GM18519 (cell line): ENCODE results near the gene CKLF.
"Not testable (repeated sequence)": the region's sequence is repeated elsewhere in the genome, so short reads cannot be mapped to it uniquely, and the experiment has no call there.

Experiments used
- ATAC-seq: cut with Tn5 transposase; IDR thresholded peaks from one replicate; pipeline ENCODE4 v1.9.1; 2021; ENCODE audit warnings: mild to moderate bottlenecking, moderate library complexity; ENCODE audit not compliant: unreplicated experiment, low FRiP score

CKLF gene

GRCh38 chr16:66592241-66592640 lies 39.9 kb downstream of the CKLF start:
- no peak for ATAC-seq

GRCh38 chr16:66592814-66593213 lies 40.4 kb downstream of the CKLF start:
- no peak for ATAC-seq

DNA sequence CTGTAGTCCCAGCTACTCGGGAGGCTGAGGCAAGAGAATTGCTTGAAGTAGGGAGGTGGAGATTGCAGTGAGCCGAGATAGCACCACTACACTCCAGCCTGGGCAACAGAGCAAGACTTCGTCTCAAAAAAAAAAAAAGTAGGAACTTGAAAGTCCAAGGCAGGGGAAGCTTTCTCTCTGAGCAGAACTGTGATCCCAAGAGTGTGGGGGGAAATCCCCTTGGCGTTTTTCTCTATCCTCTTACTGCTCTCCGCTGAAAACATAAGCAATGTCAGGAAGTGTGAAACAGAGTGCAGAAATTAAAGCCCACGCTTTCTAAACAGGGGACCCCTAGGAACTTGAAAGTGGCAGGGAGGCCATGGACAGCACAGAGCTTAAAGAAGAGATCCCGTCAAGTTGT lies 42.4 kb downstream of the CKLF start:
- no peak for ATAC-seq

DNA sequence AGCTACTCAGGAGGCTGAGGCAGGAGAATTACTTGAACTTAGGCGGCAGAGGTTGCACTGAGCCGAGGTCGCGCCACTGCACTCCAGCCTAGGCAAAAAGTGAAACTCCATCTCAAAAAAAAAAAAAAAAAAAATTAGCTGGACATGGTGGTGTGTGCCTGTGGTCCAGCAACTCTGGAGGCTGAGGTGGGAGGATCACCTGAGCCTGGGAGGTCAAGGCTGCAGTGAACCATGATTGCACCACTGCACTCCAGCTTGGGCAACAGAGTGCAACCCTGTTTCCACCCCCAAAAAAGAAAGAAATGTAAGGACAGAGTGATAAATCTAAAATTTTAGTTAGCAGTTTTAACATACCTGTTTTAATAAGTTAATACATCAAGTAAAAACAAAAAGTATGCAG lies 44.2 kb downstream of the CKLF start:
- ATAC-seq: not testable (repeated sequence)

- no peak for ATAC-seq
Measured at GRCh38 chr16:66596986-66597848, 44.8 kb downstream of the CKLF start.

DNA sequence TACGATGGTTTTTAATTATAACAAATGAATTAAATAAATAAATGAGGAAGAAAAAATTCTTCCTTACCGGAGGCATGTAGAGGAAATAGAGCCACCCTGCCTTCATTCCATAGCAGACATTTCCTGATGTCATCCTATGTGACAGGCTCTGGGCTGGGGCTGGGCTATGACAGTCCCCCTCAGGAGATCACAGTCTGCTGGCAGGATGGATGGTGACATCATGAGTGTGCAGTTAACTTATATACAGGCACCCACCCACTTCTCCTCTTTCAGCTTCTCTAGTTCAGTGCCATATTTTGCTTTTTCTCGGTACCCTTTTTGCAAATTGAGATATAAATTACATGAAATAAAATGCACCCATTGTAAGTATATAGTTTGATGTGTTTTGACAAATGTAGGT lies 45.7 kb downstream of the CKLF start:
- no peak for ATAC-seq

GRCh38 chr16:66599726-66600125 lies 47.4 kb downstream of the CKLF start:
- ATAC-seq: no peak

DNA sequence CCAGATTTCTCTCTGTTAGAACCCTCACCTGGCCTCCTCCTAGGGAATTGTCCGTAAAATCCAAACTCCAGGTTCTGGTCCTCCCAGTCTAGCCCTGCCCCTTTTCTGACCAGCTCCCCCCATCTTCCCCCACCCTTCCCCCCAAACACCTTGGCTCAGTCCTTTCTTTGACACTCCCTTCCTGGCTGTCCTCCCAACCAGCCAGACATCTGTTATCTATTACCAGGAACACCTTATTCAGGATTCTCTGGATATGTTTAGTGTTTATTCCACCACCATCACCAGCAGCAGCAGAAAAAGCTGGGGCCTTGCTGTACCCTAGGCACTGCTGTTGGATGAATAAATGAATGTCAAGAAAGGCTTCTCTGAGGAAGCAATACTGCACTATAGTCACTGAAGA lies 48.1 kb downstream of the CKLF start:
- no peak for ATAC-seq

DNA sequence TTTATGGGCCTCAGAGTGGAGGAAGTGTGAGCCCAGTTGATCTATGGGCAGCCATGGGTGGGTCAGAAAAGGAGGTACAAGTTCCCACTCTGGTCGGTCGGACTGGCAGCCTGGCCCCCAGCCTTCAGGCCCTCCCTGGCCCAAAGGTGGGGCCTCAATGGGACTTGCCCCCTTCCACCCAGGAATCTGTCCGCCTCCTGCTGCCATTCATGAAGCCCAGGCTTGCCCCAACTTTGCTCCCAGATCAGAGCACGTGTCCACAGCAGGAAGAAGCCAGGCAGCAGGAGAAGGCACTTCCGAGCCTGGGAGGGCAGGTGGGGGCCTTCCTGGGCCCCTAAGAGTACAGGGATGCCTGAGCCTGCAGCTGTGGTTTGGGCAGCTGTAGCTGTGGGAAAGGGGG lies 49.1 kb downstream of the CKLF start:
- ATAC-seq: no peak

- ATAC-seq: peak; percentile 41
Measured at GRCh38 chr16:66603537-66604375, 51.4 kb downstream of the CKLF start.

GRCh38 chr16:66604376-66605176 lies 52.2 kb downstream of the CKLF start, which contains the start of gene CMTM3:
TSS of gene CMTM3 (plus strand) at chr16:66604704. CDS start at chr16:66604806, 102 bp downstream.
- ATAC-seq: peak; percentile 43

GRCh38 chr16:66605177-66605978 lies 53.0 kb downstream of the CKLF start:
- no peak for ATAC-seq

GRCh38 chr16:66605979-66606751 lies 53.8 kb downstream of the CKLF start:
- no peak for ATAC-seq

- no peak for ATAC-seq
Measured at GRCh38 chr16:66608241-66609138, 56.1 kb downstream of the CKLF start.

GRCh38 chr16:66609139-66609510 lies 56.7 kb downstream of the CKLF start:
- ATAC-seq: no peak

DNA sequence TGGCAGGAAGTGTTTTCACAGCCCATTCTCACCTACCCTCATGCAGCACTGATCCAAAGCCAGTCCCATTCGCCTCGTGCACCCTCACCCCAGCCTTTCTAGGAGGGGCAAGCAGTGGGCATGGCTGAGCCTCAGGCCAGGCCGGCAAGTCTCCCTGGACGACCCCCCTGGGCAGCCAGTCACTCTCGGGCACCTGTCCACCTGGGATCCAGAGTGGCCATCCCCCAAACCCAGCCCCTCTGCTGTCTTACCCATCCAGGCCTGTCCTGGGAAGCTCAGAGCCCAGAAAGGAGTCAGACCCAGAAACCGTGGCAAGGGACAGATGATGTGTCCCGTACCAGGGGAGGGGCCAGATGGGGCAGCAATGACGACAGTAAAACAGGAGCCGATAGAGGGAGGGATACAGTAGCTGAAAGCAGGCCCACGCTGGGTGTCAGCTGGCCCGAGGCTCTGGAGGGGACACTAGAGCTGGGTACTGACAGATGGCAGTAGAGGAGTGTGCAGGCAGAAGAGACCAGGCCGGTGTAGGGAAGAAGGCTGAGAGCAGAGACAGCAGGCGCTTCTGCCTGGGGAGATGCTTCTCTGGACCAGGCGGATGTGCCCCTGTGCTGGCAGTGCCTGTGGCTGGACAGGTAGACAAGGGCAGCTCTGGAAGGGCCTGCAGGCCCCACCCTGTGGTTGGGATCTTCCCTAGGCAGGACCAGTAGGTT lies 57.9 kb downstream of the CKLF start:
- no peak for ATAC-seq

DNA sequence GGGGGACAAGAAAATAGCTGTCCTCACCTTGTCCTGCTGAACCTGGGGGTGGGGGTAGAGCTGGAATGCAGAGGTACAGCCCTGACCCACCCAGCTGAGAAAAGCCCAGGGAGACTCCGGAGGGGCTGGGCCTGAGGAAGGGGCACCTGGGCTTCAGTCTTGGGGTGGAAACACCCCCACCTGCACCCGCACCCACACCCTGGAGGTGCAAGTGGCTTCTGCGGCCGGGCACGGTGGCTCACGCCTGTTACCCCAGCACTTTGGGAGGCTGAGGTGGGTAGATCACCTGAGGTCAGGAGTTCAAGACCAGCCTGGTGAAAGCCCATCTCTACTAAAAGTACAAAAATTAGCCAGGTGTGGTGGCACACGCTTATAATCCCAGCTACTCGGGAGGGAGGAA lies 59.5 kb downstream of the CKLF start:
- ATAC-seq: not testable (repeated sequence)

DNA sequence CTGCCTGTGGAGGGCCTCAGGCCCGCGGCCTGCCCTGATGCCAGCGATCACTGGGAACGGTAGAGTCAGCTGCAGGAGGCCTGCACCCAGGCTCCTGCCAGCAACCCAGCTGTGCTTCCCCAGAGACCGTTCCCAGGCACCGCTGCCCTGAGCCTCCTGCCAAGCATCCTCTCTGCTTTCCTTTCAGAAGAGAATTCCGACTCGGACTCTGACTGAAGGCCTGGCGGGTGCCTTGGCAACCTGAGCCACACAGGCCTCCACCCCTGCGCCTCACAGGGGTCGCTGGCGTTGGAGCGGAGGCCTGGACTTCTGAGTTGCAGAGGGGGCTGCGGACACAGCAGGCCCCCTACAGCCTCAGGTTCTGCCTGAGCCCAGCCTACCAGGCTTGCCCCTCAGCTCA lies 60.0 kb downstream of the CKLF start:
- no peak for ATAC-seq
